HG03442 (cell line): Measurements from ENCODE around the gene OR10A6.

Experiments used
- ATAC-seq: cut with Tn5 transposase; IDR thresholded peaks from one replicate; pipeline ENCODE4 v1.9.1; 2021; ENCODE audit warnings: mild to moderate bottlenecking, moderate library complexity; ENCODE audit not compliant: unreplicated experiment

The OR10A6 gene

DNA sequence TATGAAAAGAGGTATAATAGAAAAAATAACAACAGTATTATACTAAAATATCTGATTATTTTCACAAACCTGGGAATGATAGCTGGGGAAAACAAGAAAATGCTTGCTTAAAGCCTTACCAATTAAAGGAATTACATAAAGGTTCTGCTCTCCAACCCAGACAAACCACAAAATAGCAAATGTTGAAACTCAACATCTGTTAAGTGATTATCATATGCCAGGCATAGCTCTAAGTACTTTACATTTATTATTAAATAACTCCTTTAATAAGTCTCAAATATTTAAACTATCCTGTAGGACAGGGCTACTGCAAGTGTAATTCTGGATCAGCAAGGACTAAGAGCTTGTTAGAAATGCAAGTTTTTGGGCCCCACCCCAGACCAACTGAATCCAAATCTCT lies 20.1 kb downstream of the OR10A6 start:
- ATAC-seq: no peak

- no peak for ATAC-seq
Observed at GRCh38 chr11:7910286-7910788, 20.7 kb downstream of the OR10A6 start.

- ATAC-seq: no peak
Observed at GRCh38 chr11:7909585-7910285, 21.3 kb downstream of the OR10A6 start.

- ATAC-seq: no peak
Observed at GRCh38 chr11:7907121-7907520, 23.9 kb downstream of the OR10A6 start.

- no peak for ATAC-seq
Observed at GRCh38 chr11:7906481-7906880, 24.6 kb downstream of the OR10A6 start.

DNA sequence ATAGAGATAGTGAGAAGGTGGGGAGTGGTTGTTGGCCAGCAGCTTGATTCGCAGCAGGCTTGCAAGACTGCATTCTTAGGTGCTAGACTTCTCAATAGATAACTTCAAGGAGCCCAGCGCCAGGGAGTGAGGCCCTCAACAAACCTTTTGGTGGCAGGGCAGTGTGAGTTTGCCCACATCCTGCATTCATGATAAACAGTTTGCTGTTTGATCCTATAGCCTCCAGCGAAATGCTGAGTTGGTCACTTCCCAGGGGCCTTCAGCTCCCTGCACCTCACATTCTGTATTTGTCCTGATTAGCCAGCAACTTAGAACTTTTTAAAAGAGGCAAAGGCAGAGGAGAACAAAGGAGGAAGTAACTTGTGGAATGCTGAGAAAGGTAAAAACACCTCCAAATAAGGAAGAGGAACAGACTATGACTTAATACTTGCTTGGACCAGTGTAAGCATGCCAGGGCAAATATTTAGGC lies 25.1 kb downstream of the OR10A6 start:
- no peak for ATAC-seq

DNA sequence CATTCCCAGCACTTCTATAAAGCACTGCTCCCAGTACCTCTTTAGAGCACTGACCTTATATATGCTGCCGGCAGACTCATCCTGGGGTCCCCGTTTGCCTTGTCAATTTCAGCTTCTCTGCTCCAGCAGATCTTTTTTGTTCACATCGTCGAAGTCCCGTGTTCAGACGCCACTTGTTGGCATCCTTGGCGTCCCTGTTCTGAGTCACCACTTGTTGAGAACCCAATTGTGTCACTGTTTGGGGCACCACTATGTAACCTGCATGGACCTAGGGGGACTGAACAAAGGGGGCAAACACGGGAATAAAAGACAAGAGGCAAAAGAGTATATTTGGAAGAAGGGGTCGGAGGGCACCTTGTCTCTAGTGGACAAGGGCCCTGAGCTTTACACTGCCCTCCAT lies 25.5 kb downstream of the OR10A6 start:
- ATAC-seq: no peak

GRCh38 chr11:7904917-7905316 lies 26.2 kb downstream of the OR10A6 start:
- ATAC-seq: no peak

DNA sequence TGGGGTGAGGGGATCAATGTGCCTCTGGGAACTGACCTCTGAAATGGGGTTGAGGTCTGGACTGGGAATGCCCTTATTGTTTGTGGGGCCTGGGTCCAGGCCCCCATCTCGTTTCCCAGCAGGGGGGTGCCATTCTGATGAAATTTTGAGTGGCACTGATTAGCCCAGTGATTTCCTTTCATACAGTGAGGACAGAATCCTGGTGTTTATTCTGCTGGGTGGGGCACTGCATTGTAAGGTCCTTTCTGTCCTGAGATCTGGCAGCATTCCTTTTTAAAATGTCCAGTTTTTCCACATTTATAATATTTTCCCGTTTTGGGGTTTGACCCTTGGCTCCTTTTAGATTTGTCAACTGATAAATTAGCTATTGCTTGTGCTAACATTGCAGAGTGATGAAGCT lies 27.1 kb downstream of the OR10A6 start:
- ATAC-seq: no peak

DNA sequence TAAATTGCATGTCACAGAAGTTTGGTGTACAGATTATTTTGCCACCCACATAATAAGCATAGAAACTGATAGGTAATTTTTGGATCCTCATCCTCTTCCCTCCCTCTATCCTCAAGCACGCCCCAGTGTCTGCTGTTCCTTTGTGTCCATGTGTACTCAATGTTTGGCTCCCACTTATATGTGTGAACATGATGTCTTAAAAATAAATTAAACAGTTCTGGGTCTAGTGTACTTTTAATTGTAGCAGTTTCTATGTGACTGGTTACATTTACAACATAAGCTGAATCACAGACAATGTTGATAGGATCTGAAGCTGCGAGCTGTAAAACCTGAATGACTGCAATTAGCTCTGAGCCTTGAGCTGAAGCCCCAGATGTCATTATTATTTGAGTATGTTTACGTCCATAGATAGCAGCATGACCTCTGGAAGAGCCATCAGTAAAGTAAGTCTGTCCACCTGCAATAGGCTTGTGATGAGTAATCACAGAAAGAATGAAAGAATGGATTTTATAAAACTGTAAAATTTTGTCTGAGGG lies 29.7 kb downstream of the OR10A6 start:
- no peak for ATAC-seq

- no peak for ATAC-seq
Observed at GRCh38 chr11:7900686-7901085, 30.4 kb downstream of the OR10A6 start.

DNA sequence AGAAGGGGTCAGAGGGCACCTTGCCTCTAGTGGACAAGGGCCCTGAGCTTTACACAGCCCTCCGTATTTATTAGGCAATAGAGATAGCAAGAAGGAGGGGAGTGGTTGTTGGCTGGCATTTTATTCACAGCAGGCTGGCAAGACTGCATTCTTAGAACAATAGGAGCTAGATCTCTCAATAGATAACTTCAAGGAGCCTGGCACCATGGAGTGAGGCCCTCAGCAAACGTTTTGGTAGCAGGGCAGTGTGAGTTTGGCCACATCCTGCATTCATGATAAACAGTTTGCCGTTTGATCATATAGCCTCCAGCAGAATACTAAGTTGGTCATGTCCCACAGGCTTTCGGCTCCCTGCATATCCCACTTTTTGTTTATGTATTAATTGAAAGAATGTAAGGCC lies 31.6 kb downstream of the OR10A6 start:
- no peak for ATAC-seq

GRCh38 chr11:7898666-7899283 lies 32.3 kb downstream of the OR10A6 start:
- ATAC-seq: no peak

- ATAC-seq: no peak
Observed at GRCh38 chr11:7896009-7896785, 34.9 kb downstream of the OR10A6 start.

DNA sequence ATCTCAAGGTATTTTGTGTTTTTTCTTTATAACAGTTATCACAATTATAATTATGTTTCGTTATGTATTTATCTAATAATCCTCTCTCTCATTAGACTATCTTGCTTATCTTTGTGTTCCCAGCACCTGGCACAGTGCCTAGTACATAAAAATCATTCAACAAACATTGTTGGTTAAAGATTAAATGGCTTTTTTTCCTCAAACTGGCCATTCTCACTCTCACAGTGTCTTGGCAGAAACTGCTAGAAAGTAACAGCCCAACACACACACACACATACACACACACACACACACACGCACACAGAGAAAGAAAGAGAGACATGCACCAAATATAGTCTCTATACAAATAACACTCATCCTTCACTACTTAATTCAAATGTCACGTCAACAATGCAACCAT lies 36.8 kb downstream of the OR10A6 start:
- no peak for ATAC-seq

DNA sequence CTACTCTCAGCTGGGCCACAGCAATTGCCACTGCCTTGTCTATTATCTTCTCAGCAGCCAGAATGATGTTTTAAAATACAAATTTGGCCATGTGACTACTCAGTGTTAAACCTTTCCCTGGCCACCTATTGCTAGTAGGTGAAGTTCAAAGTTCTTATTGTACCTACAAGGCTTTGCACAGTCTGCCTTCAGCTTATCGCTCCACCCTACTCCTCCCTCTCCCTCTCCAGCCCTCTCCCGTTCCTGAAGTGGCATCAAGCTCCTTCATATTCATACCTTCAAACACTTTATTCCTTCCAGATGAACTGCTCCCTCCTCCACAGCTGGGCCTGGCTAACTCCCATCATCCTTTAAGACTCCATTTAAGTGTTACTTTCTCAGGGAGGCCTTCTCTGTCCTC lies 37.3 kb downstream of the OR10A6 start:
- no peak for ATAC-seq

DNA sequence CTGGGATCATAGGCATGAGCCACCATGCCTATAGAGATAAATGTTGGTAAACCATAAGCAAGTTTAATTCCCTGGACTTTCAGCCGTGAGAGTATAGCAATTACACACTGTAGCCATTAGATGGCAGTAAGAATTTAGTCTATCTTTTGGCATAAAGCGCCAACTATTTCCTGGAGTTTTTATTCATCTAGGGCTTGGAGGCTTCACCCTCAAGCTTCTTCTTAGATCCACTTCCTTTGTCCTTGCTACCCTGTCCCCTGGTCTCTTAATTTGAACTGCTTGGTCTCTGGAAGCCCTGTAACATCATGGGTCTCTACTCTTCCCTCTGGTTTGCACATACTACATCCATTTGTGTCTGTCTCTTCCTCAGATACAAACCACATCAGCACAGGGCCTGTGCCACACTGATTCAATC lies 38.2 kb downstream of the OR10A6 start:
- peak; percentile 71 for ATAC-seq

DNA sequence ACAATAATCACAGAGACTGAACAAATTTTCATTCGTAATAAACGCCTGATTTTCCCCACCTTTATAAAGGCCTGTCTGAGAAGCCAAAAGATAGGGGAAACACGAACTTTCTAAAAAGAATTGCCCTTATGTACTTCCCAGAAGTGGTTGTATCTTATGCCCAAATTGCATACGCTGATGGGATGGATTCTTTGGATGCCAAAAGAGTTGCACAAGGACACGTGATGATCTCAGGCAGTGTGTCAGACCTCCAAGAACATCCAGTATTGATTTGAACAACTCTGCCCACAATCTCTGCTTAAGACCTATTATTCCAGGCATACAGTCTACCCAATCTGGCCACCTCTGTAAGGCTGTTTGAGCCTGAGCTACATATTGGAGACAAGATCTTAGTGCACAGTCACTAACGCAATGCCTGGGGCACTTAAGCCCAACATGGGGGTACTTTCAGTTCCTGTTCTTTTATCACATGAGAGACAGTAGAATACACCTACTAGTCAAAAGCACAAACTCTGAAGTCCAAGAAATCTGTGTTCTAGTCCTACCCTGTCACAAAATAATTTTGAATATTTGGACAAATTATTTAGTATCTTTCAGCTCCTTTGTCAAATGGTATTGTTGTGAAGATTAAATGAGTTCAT lies 38.9 kb downstream of the OR10A6 start:
- peak; percentile 41 for ATAC-seq

DNA sequence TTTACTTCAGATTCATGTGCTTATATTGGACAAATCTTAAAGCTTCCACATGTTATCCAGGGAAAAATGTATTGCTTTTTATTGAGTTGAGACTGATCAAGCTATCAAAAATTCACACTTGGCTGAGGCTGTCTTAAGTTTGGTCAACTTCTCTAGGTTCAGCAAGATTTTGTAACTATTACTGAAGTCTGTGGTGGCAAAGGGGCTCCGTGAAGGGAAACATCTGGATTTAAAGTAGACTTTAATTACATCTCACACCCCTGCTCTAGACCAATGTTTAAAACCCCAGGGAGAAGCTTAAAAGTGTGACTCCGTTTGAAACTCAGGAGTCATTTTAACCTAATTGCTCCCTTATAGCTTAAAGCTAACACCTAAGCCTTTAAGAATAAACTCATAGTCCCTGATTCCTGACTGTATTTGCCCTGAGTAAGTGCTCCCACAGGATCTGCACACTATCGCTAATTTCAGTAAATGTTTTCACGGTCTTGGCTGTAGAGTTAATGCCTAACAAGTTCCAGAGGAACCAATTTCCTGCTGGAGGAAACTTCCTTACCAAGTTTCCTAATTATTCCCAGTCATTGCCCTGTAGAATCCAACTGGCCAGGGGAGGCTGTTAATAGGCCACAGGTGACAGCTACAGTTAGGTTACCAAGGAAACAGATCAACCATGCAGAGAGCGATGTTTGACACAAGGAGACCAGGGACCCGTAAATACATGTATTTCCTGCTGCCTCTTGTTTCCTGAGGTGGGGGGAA lies 40.5 kb downstream of the OR10A6 start:
- ATAC-seq: no peak

GRCh38 chr11:7889985-7890384 lies 41.1 kb downstream of the OR10A6 start:
- ATAC-seq: no peak
